GM13976 (cell line): ENCODE results near the gene CCL1.

Experiments
- DNase-seq: peaks from one replicate; pipeline ENCODE4 v3.0.0; 2012; ENCODE audit warnings: low spot score
- in situ Hi-C: fragments of 300-500 bp; cut with MboI; formaldehyde crosslinking; loops from one replicate; pipeline ENCODE4 v1.12.0; 2022; ENCODE audit warnings: low sequenced_read_pairs, mixed read lengths, inconsistent platforms; ENCODE audit not compliant: unreplicated experiment
- TF ChIP-seq, protein P1 (sequence below): IDR thresholded peaks from 2 replicates; pipeline ENCODE4 v1.5.1; 2012; ENCODE audit warnings: borderline replicate concordance, mild to moderate bottlenecking; ENCODE audit not compliant: insufficient read depth; ENCODE audit errors: extremely low read depth, missing control alignments, control extremely low read depth

The CCL1 gene

DNA sequence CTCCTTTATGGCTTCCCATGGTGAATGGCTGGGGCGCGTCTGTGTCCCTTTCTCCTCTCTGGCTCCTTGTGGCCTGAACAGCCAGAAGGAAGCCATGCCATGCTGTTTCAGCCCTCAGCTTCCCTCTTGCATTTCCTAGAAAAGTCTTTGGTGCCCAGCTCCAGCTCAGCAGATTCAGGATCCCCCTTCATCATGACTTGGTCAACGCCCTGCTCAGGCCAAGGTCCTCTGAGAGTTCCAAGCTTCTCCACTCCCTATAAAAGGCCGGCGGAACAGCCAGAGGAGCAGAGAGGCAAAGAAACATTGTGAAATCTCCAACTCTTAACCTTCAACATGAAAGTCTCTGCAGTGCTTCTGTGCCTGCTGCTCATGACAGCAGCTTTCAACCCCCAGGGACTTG is 6.8 kb downstream of the CCL1 start, which contains the start of gene CCL13:
TSS of gene CCL13 (plus strand) at position 287 of the 400 bp plus-strand sequence. CDS start at position 334, 47 bp downstream.
- DNase-seq = no peak
- in situ Hi-C loops = no loop called here
- TF ChIP-seq, protein P1, sequence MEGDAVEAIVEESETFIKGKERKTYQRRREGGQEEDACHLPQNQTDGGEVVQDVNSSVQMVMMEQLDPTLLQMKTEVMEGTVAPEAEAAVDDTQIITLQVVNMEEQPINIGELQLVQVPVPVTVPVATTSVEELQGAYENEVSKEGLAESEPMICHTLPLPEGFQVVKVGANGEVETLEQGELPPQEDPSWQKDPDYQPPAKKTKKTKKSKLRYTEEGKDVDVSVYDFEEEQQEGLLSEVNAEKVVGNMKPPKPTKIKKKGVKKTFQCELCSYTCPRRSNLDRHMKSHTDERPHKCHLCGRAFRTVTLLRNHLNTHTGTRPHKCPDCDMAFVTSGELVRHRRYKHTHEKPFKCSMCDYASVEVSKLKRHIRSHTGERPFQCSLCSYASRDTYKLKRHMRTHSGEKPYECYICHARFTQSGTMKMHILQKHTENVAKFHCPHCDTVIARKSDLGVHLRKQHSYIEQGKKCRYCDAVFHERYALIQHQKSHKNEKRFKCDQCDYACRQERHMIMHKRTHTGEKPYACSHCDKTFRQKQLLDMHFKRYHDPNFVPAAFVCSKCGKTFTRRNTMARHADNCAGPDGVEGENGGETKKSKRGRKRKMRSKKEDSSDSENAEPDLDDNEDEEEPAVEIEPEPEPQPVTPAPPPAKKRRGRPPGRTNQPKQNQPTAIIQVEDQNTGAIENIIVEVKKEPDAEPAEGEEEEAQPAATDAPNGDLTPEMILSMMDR = no peak

DNA sequence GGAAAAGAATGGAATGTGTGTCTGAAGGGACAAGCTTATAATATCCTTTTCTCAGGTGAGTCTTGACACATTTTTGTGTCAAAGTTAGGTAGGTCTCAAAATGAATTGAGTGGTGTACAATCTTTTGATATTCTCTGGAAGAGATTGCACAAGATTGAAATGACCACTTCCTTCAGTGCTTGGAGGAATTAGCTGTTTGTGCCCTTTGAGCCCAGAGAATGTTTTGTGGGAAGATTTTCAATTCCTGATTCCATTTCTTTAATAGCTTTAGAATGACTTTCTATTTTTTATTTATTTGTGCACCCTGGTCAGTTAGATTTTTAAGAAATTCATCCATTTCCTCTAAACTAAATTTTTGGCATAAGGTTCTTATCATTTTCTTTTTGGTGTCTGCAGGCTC is 8.4 kb downstream of the CCL1 start:
- no peak for DNase-seq
- TF ChIP-seq, protein P1 = no peak
- in situ Hi-C loops = no loop called here

DNA sequence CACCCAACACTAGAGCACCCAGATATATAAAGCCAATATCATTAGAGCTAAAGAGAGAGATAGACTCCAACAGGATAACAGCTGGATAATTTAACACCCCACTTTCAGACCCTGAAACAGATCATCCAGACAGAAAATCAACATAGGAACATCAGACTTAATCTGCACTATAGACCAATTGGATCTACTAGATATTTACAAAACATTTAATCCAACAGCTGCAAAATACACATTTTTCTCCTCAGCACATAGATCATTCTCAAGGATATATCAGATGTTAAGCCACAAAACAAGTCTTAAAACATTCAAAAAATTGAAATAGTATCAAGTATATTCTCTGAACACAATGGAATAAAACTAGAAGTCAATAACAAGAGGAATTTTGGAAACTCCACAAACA is 10.8 kb downstream of the CCL1 start:
- DNase-seq = no peak
- in situ Hi-C loops = no loop called here
- TF ChIP-seq, protein P1 = no peak

DNA sequence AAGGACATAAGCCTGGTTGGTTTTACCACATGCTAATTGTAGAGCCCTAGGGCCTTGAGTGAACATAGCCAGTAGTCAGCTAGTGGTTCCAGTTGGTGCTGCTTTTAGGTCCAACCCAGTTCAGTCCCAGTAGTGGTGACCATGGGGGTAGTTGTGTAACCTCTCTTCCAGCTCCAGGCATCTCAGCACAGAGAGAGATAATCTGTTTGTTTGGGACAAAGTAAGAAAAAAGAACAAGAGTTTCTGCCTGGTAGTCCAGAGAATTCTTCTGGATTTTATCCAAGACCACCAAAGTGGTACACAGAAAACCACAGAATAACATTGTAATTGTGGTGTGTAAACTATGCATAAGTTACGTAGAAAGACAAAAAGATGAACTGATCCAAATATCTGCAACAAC is 11.9 kb downstream of the CCL1 start:
- in situ Hi-C loops = no loop called here
- TF ChIP-seq, protein P1 = no peak

DNA sequence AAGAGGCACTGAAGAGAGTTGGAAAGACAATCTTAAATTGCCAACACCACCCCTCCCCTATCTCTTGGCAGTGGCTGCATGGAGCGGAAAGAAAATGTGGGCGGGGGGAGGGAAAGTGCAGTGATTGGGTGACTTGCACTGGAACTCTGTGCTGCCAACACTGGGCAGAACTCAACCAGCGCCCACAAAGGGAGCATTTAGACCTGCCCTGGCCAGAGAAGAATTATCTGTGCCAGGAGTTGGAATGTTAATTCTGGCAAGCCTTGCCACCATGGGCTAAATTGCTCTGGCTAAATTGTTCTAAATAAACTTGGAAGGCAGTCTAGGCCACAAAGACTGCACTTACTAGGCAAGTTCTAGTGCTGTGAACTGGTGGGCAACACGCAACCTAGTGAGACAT is 13.3 kb downstream of the CCL1 start:
- in situ Hi-C loops = no loop called here
- no peak for DNase-seq
- TF ChIP-seq, protein P1 = no peak

More for the DNA sequence above, 11.9 kb downstream of the CCL1 start:
- DNase-seq = no peak

DNA sequence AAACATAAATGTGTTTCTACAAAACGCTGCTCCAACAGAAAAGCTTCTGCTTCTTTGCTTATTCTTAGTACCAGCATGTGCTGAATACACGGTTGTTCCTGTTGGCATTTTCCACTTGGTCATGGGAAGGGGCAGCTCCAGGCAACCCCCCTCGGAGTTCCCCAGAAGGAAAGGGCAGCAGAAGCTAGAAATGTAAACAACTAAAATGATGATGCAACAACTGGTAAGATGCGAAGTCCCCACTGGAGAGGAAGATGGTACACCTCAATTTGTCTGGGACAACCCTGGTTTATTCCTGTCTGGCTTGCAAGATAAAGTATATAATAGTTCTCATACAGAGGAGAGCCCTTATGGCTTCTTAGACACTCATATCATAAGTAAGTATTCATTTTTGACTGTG is 16.0 kb downstream of the CCL1 start:
- in situ Hi-C loops = no loop called here
- TF ChIP-seq, protein P1 = no peak

DNA sequence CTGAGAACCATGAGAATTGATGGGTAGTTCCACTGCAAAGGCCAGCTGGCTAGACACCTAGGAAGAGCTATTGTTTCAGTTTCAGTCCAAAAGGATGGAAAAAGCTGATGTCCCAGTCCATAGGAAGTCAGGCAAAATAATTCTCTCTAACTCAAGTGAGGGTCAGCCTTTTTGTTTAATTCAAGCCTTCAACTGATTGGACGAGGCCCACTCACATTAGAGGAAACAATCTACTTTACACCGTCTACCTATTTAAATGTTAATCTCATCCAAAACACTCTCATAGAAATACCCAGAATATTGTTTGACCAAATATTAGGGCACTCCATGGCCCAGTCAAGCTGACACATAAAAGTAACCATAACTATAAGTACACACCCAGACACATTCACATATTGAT is 21.1 kb downstream of the CCL1 start:
- TF ChIP-seq, protein P1 = no peak
- DNase-seq = no peak
- in situ Hi-C loops = no loop called here

More for the DNA sequence above, 16.0 kb downstream of the CCL1 start:
- no peak for DNase-seq
